22Rv1 (cell line): ENCODE measurements around the gene TAL2.
"Not testable (repeated sequence)": the region's sequence is repeated elsewhere in the genome, so short reads cannot be mapped to it uniquely, and the experiment has no call there.

Source experiments
- CTCF ChIP-seq: fragments of 450-650 bp; IDR thresholded peaks from 2 replicates; pipeline ENCODE4 v1.5.1; 2017; ENCODE audit warnings: mild to moderate bottlenecking
- ZFX ChIP-seq: fragments of 450-650 bp; IDR thresholded peaks from 2 replicates; pipeline ENCODE4 v1.6.1; 2017; ENCODE audit warnings: antibody characterized with exemption, borderline replicate concordance

- TF ChIP-seq CTCF, ZFX: not testable (repeated sequence)
Observed at GRCh38 chr9:105703638-105704037, 41.4 kb downstream of the TAL2 start.
